GM21717 (cell line): ENCODE measurements around the gene RDH16.
"Not testable (repeated sequence)": the region's sequence is repeated elsewhere in the genome, so short reads cannot be mapped to it uniquely, and the experiment has no call there.

Source experiments
- ATAC-seq: cut with Tn5 transposase; IDR thresholded peaks from one replicate; pipeline ENCODE4 v1.9.1; 2021; ENCODE audit warnings: mild to moderate bottlenecking, moderate library complexity; ENCODE audit not compliant: unreplicated experiment

RDH16 gene

GRCh38 chr12:56989861-56990610 lies 32.6 kb upstream of the RDH16 start:
- ATAC-seq = no peak

GRCh38 chr12:56988207-56988739 lies 30.9 kb upstream of the RDH16 start:
- no peak for ATAC-seq

- ATAC-seq = no peak
Measured at GRCh38 chr12:56987551-56988053, 30.2 kb upstream of the RDH16 start.

- ATAC-seq = no peak
Measured at GRCh38 chr12:56987011-56987410, 29.6 kb upstream of the RDH16 start.

- not testable (repeated sequence) for ATAC-seq
Measured at GRCh38 chr12:56985714-56986113, 28.3 kb upstream of the RDH16 start.

GRCh38 chr12:56983386-56983785 lies 26.0 kb upstream of the RDH16 start:
- no peak for ATAC-seq

GRCh38 chr12:56982578-56983236 lies 25.3 kb upstream of the RDH16 start:
- ATAC-seq = not testable (repeated sequence)

- ATAC-seq = no peak
Measured at GRCh38 chr12:56980941-56981530, 23.6 kb upstream of the RDH16 start.

GRCh38 chr12:56980268-56980667 lies 22.9 kb upstream of the RDH16 start:
- no peak for ATAC-seq

- ATAC-seq = no peak
Measured at GRCh38 chr12:56979628-56980027, 22.2 kb upstream of the RDH16 start.

- no peak for ATAC-seq
Measured at GRCh38 chr12:56978397-56979138, 21.2 kb upstream of the RDH16 start.

- not testable (repeated sequence) for ATAC-seq
Measured at GRCh38 chr12:56977361-56977760, 20.0 kb upstream of the RDH16 start.

GRCh38 chr12:56974224-56974623 lies 16.8 kb upstream of the RDH16 start:
- ATAC-seq = not testable (repeated sequence)

- ATAC-seq = not testable (repeated sequence)
Measured at GRCh38 chr12:56968910-56969309, 11.5 kb upstream of the RDH16 start.

GRCh38 chr12:56965997-56966642 lies 8.7 kb upstream of the RDH16 start:
- ATAC-seq = not testable (repeated sequence)

GRCh38 chr12:56965124-56965523 lies 7.7 kb upstream of the RDH16 start:
- ATAC-seq = not testable (repeated sequence)

- ATAC-seq = not testable (repeated sequence)
Measured at GRCh38 chr12:56963557-56963956, 6.1 kb upstream of the RDH16 start.

- ATAC-seq = not testable (repeated sequence)
Measured at GRCh38 chr12:56962247-56962646, 4.8 kb upstream of the RDH16 start.

GRCh38 chr12:56958422-56958821 lies 1.0 kb upstream of the RDH16 start:
- no peak for ATAC-seq

- ATAC-seq = no peak
Measured at GRCh38 chr12:56955631-56956256, 1.7 kb downstream of the RDH16 start.
